Gastrocnemius medialis (tissue), 4 donors: ENCODE measurements around the gene DHPS.

ENCODE experiments used
- CTCF ChIP-seq, 5 experiments: fragments of 450-650 bp in 3 of 5; fragments of 200-600 bp in 2 of 5; sonication (generic) in 2 of 5; IDR thresholded peaks in 4 of 5; conservative IDR thresholded peaks in 1 of 5; 1 replicate in 4 of 5; 2 replicates in 1 of 5; pipeline ENCODE4 v1.5.1; 2016 to 2019; ENCODE audit warnings: antibody characterized with exemption in 5 of 5, mild to moderate bottlenecking in 3 of 5, moderate library complexity in 3 of 5
- POLR2A ChIP-seq, 2 donors: fragments of 450-650 bp; IDR thresholded peaks; one replicate each; pipeline ENCODE4 v1.6.1; 2017; ENCODE audit warnings: antibody characterized with exemption in 2 of 2, mild to moderate bottlenecking in 2 of 2, moderate library complexity in 2 of 2

DNA sequence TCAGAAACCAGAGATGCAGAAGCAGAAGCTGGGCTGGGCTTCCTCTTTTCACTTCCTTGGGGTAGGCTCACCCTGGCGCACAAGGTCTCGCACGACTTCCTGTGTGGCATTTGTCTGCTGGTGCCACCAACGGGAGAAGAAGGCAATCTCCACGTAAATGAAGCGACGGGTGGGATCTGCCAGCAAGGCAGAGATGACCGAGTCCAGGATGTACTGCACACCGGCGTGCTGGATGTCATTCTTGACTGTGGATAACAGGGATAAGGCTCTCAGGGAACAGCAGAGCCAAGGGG lies 16.5 kb downstream of the DHPS start:
- no peak for TF ChIP-seq CTCF (IDR thresholded peaks at IDR 0.05 in 4 of 5, conservative IDR thresholded peaks at IDR 0.05 in 1 of 5)
- TF ChIP-seq POLR2A (IDR thresholded peaks at IDR 0.05): no peak
